PFSK-1 (cell line): Measurements from ENCODE around the gene POLD1.

Experiments
- FOXP2 ChIP-seq: optimal IDR thresholded peaks from 2 replicates; pipeline ENCODE3; 2011; ENCODE audit warnings: borderline replicate concordance, control low read depth, inconsistent platforms; ENCODE audit not compliant: insufficient read depth; ENCODE audit errors: extremely low read length, extremely low read depth
- POLR2AphosphoS5 ChIP-seq: IDR thresholded peaks from 2 replicates; pipeline ENCODE4 v1.6.1; 2012; ENCODE audit warnings: low read depth, mild to moderate bottlenecking, control low read depth, low read length, moderate library complexity
- REST ChIP-seq, 2 experiments: IDR thresholded peaks; 2 replicates each; pipeline versions ENCODE4 v1.6.1 to v1.8.0; 2011 to 2012; ENCODE audit warnings: low read depth in 2 of 2, low read length in 2 of 2, control low read depth in 1 of 2, inconsistent platforms in 1 of 2, mild to moderate bottlenecking in 1 of 2, moderate library complexity in 1 of 2; ENCODE audit not compliant: insufficient read depth in 1 of 2
- SIN3A ChIP-seq: IDR thresholded peaks from 2 replicates; pipeline ENCODE4 v1.6.1; 2012; ENCODE audit warnings: mild to moderate bottlenecking, low read length, moderate library complexity, borderline replicate concordance; ENCODE audit not compliant: insufficient read depth
- TAF1 ChIP-seq: IDR thresholded peaks from 2 replicates; pipeline ENCODE4 v1.6.1; 2012; ENCODE audit warnings: low read length, control low read depth, borderline replicate concordance; ENCODE audit not compliant: insufficient read depth

- no peak for TF ChIP-seq SIN3A
- TF ChIP-seq POLR2AphosphoS5: no peak
- no peak for TF ChIP-seq REST (IDR thresholded peaks at IDR 0.05; ENCODE audit: insufficient read depth in 1 of 2, low read depth in 2 of 2, low read length in 2 of 2)
- no peak for TF ChIP-seq FOXP2
- TF ChIP-seq TAF1: no peak
These were observed 53.8 kb downstream of the POLD1 start for GRCh38 chr19:50437862-50438449.
